ENCODE results near the gene ETDC.
"Not testable (repeated sequence)": the region's sequence is repeated elsewhere in the genome, so short reads cannot be mapped to it uniquely, and the experiment has no call there.

The ETDC gene

DNA sequence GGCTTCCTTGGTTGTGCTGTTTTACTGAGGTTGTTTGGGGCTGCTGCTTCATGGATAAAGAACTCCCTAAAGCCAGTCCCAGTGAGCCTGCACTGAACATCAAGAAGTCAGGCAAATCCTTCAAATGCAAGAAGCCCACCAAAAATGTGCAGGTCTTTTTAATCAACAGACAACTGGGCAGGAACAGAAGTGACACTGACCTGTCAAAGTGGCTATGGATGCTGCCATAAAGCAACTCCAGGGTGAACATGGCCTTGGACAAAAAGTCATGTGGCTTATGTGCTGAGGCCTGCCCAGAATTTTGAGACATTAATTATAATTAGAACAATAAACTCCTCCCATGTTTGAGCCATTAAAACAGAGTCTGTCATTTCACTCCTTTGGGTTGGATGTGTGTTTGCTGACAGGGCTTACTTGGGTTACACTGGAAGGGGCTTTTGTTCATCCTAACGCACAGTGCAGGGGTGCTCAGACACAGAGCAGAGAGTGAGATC lies at the start of gene ETDC:
ETDC (plus strand) TSS at position 51 of the 494 bp plus-strand sequence; CDS start at position 51, 0 bp downstream.
- DNase-seq: no peak

DNA sequence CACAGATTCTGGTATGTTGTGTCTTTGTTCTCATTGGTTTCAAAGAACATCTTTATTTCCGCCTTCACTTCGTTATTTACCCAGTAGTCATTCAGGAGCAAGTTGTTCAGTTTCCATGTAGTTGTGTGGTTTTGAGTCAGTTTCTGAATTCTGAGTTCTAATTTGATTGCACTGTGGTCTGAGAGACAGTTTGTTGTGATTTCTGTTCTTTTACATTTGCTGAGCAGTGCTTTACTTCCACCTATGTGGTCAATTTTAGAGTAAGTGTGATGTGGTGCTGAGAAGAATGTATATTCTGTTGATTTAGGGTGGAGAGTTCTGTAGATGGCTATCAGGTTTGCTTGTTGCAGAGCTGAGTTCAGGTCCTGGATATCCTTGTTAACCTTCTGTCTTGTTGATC lies 48.3 kb upstream of the ETDC start:
- not testable (repeated sequence) for DNase-seq

- DNase-seq: not testable (repeated sequence)
These were observed 45.9 kb upstream of the ETDC start for GRCh38 chrX:135263376-135263775.

DNA sequence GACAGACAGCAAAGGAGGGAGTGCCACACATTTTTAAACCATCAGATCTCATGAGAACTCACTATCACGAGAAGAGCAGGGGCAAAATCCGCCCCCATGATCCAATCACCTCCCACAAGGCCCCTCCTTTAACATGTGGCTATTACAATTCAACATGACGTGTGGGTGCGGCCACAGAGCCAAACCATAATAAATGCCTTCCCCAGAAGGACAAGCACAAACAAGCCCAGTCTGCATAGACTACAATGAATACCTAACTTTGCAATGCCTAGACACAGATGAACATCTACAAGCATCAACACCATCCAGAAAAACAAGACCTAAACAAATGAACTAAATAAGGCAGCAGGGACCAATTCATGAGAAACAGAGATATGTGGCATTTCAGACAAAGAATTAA lies 45.1 kb upstream of the ETDC start:
- no peak for DNase-seq

- DNase-seq: no peak
These were observed 36.1 kb upstream of the ETDC start for GRCh38 chrX:135273162-135273561.

GRCh38 chrX:135275973-135276372 lies 33.3 kb upstream of the ETDC start:
- no peak for DNase-seq

DNA sequence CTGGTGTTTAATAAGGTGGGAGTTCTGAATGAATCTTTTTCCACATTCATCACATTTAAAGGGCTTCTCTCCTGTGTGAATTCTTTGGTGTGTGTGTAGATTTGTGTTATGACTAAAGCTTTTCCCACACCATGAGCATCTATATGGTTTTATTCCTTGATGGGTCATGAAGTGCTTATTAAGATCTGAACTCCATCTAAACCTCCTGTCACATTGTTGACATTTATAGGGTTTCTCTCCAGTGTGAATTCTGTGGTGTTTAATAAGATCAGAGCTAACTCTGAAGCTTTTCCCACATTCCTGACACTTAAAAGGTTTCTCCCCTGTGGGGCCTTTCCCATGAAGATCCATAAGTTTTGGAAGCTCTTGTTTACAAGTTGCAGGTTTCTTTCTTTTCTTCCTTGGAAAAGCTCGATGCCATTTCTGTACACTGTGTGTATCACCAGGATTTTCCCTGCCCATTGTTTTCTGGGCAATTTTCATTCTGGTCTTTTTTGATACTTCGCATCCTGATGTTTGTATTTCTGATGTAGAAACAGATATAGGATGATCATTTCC lies 21.9 kb upstream of the ETDC start:
- DNase-seq: no peak

GRCh38 chrX:135295238-135295943 lies 13.9 kb upstream of the ETDC start:
- no peak for DNase-seq

DNA sequence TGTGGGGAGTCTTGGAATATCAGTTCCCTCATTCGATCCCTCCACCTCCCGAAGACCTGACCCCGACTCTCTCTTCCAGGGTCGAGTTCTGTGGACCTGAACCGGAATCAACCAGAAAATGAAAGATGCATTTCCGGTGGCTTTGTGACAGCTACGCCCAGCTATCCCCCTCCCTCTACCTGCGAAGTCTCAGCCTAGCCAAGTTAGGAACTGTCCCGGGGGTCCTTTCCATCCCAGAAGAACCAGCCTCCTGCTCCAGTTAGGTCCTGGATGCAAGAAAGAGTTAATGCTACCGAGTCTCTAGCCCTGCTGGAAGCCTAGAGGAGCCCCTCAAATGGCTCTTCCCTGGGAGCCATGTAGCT lies 13.4 kb upstream of the ETDC start:
- no peak for DNase-seq

- DNase-seq: no peak
These were observed 6.9 kb upstream of the ETDC start for GRCh38 chrX:135302269-135302873.

DNA sequence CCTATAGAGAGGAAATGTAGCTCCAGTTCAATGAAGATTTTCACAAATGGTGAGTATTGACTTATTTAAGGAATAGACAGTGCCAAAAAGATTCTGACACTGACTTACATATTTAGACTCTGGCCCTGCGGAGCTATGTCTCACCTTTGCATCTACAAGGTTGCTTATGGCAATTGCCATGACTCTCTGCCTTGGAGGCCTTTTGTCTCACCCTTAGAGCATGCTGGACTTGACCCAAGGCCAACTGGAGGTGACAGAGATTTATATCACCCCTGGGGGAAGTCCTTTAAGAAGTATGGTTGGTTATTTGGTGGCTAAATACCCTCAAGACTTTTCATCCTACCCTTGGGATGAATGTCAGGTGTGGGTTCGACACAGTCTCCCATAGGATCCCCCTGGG lies 4.5 kb upstream of the ETDC start:
- no peak for DNase-seq

DNA sequence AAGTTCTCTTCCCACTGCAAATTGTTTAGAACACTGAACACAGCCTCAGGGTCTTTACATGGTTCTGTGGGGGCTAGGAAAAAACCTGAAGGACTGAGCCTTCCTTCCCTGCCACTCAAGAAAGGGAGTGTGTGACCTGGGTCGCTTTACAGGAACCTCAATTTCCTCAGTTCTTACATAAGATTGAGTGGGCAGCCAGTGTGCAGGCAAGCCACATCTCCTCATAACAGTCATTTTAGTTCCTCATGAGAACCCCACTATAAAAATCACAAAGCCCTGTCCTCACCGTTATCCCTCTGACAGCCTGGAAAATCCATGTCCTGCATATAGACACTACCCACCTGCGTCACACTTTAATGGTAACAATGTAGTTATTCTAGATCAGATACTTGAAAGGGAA lies 2.1 kb upstream of the ETDC start:
- no peak for DNase-seq

- DNase-seq: no peak
These were observed 880 bp upstream of the ETDC start for GRCh38 chrX:135308345-135308855.

DNA sequence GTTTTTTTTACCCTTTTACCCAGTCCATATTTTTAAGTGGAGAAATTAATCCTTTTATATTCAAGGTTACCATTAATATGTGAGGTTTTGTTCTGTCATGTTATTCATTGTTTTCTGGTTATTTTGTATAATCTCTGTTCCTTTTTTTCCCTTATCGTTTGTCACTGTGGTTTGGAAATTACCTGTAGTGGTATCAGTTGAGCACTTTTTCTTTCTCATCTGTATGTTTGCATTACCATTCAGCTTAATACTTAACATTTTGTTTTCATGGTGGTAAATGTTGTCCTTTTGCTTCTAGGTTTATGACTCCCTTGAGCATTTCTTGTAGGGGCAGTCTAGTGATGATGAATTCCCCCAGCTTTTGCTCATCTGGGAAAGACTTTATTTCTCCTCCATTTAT lies 6.6 kb downstream of the ETDC start:
- no peak for DNase-seq

GRCh38 chrX:135324463-135324862 lies 15.2 kb downstream of the ETDC start:
- no peak for DNase-seq

DNA sequence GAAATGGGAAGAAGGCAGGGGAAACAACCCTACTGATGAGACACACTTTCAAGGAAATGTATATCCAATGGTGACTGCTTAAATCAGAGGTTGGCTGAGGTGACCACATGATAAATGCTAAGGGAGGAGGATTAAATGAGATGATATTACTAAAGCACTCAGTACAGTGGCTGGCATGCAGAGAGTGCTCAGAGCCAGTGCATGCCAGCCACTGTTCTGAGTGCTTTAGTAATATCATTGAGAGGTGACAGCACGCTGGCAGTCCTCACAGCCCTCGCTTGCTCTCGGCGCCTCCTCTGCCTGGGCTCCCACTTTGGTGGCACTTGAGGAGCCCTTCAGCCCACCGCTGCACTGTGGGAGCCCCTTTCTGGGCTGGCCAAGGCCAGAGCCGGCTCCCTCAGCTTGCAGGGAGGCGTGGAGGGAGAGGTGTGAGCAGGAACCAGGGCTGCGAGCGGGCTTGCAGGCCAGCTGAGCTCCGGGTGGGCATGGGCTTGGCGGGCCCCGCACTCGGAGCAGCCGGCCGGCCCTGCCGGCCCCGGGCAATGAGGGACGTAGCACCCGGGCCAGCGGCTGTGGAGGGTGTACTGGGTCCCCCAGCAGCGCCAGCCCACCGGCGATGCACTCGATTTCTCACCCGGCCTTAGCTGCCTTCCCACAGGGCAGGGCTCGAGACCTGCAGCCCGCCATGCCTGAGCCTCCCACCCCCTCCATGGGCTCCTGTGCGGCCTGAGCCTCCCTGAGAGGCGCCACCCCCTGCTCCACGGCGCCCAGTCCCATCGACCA lies 15.9 kb downstream of the ETDC start:
- not testable (repeated sequence) for DNase-seq

DNA sequence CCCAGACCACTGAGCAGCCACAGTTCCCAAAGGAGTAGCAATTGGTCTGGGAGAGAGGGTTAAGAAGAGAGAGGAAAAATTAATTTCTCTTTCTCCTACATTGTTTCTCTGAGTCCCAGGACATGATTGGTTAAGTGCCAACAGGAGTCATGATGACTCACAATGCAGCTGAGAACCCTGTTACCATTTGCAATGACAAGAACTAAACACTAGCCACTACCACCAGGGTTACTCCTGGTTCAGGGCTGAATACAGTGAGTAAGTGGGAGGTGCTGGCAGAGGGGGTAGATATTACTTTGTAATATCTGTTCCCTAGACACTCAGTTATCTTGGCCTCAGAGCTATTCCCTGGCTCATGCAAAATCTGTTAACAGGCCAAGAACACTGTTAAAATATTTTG lies 18.0 kb downstream of the ETDC start:
- no peak for DNase-seq

DNA sequence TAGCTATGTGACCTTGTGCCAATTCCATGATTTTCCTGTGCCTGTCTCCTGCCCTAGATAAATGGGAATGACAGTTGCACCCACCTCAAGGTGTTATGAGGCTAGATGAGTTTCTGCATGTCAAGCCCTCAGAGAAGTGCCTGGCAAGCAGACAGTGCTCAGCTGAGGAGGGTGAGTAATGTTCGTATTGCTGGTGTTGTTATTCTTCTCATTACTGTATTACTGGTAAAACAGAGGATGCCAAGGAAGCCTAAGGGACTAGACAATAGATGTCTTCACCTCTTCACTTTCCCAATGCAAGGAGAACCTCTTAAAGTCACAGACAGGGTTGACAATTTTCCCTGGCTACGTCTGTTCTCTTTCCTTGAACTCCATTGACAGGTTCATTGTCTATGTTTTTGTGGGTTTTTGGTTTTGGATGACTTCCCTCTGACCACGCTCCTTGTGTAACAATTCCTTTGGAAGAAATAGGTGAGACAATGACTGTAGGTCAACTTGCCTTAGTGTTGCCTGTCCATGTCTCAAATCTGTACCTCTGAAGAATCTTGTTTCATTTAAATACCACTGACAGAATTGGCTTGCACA lies 19.2 kb downstream of the ETDC start:
- no peak for DNase-seq

DNA sequence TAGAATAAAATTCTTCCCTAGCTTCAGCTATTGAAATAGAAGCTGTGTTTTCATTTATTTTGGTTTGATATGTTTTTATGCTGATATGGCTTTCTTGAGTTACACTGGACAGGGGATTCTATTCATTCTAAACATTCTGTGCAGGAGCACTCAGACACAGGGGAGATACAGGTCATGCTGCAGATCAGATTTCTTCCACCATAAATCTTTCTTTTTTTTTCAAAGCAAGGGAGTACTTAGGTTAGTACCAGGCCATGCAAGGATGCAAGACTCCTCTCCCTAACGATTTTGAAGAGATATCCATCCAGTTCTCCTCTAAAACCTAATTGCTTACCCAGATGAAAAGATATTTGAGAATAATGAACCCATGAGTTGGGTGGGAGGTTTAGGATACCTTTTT lies 21.4 kb downstream of the ETDC start:
- DNase-seq: no peak

DNA sequence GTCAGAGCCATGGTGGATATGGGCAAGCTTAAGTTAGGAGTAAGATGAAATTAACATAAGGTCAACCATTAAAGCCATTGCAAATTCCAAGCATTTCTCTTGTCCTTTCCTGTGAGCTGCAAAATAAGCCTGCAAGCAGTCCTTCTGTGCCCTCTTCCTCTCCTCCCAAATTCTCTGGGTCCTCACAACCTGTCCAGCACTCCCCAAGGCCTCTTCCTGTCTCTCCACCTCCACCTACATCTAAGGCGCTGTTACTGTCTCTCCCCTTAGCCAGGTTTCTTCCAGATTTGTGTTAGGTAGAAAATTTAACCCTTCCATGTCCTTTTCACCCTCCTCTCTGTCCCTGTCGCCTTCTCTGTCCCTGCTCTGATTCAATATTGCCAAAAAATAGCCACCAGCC lies 22.2 kb downstream of the ETDC start:
- DNase-seq: no peak

DNA sequence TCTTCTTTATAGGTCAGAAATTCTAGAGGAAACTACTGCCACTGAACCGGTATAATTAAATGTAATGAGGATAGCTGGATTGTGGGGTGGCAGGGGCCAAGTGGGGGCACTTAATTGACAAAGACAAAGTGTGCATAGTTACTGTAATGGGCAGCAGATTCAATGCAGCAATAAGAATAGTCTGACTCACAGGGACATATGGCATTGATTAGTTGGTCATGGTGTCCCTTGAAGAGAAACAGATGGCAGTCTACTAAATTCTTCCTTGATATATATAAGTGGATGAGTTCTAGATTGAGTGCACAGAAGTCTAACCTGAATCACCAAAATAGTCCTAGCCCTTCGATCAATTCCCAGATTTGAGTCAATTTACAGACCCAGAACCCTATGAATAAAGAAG lies 31.6 kb downstream of the ETDC start:
- no peak for DNase-seq

DNA sequence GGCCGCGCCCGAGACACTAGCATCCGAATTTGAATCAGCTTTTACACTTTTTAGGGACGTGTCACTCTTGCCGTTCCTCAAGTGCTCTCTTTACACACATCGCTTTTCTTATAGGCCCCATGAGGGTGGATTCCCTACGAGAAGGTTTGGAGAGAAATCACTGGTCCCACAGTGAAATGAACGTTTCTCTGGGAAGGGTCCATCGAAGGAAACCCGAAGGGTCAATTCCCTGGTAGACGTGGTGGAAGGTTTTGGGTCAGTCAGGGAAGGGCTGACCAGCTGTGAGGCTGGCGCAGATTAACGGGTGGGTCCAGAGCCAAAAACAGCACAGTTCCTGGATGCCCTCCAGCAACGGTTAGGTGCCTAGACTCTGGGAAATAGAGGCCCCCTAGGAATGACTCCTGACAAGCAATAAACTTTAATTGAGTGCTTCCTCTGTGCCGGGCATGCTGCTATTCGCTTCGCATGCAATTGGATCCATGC lies 35.9 kb downstream of the ETDC start:
- no peak for DNase-seq

GRCh38 chrX:135346975-135347374 lies 37.7 kb downstream of the ETDC start:
- no peak for DNase-seq
